BLaER1 (cell line): Measurements from ENCODE around the gene MBNL2.

Experiments
- H3K27ac ChIP-seq: shearing (Covaris generic); formaldehyde crosslinking; 2 replicates; pipeline ENCODE4 v1.8.1; 2022
- H3K27me3 ChIP-seq: shearing (Covaris generic); formaldehyde crosslinking; 2 replicates; pipeline ENCODE4 v1.8.1; 2022
- H3K36me3 ChIP-seq: shearing (Covaris generic); formaldehyde crosslinking; 2 replicates; pipeline ENCODE4 v1.8.1; 2022
- H3K4me1 ChIP-seq: shearing (Covaris generic); formaldehyde crosslinking; 2 replicates; pipeline ENCODE4 v1.8.1; 2022
- H3K4me2 ChIP-seq: shearing (Covaris generic); formaldehyde crosslinking; 2 replicates; pipeline ENCODE4 v1.8.1; 2022
- H3K4me3 ChIP-seq: shearing (Covaris generic); formaldehyde crosslinking; 2 replicates; pipeline ENCODE4 v1.8.1; 2022
- H3K9ac ChIP-seq: shearing (Covaris generic); formaldehyde crosslinking; 2 replicates; pipeline ENCODE4 v1.8.1; 2022
- H3K9me3 ChIP-seq: shearing (Covaris generic); formaldehyde crosslinking; 2 replicates; pipeline ENCODE4 v1.8.1; 2022
- H4K20me1 ChIP-seq: shearing (Covaris generic); formaldehyde crosslinking; 2 replicates; pipeline ENCODE4 v1.8.1; 2022
- Cebpa-rat ChIP-seq: shearing (Covaris generic); IDR thresholded peaks from 2 replicates; pipeline ENCODE4 v1.8.1; 2022

MBNL2 gene

GRCh38 chr13:97325738-97326137 is 103.6 kb downstream of the MBNL2 start:
- Histone ChIP-seq H3K9ac (no peak overlapping the region), H3K4me1 (peaks cover 6% of the 10 kb centered on the region; the same call in 1 of the 2 replicates), H3K9me3 (no peaks in the 10 kb centered on the region), H3K27ac (no peak overlapping the region), H3K4me2 (no peak overlapping the region), H3K4me3 (no peak overlapping the region), H3K36me3 (no peaks in the 10 kb centered on the region), H4K20me1 (peaks cover 70% of the 10 kb centered on the region), H3K27me3 (no peaks in the 10 kb centered on the region)
- TF ChIP-seq Cebpa-rat: no peak

- Histone ChIP-seq H3K27ac (no peak overlapping the region), H3K27me3 (no peaks in the 10 kb centered on the region), H3K36me3 (no peaks in the 10 kb centered on the region), H3K4me2 (no peak overlapping the region), H3K4me3 (no peak overlapping the region), H3K4me1 (peaks cover 6% of the 10 kb centered on the region; the same call in 1 of the 2 replicates), H3K9me3 (no peaks in the 10 kb centered on the region), H4K20me1 (peaks cover 60% of the 10 kb centered on the region), H3K9ac (no peak overlapping the region)
- no peak for TF ChIP-seq Cebpa-rat
Measured at GRCh38 chr13:97327086-97327485, 105.0 kb downstream of the MBNL2 start.

GRCh38 chr13:97327506-97328221 is 105.5 kb downstream of the MBNL2 start:
- no peak for TF ChIP-seq Cebpa-rat
- no peaks in the 10 kb centered on the region for H3K36me3 ChIP-seq
- no peak overlapping the region for H3K27ac ChIP-seq
- no peak overlapping the region for H3K4me2 ChIP-seq
- H4K20me1 ChIP-seq: peaks cover 60% of the 10 kb centered on the region
- H3K4me3 ChIP-seq: no peak overlapping the region
- H3K27me3 ChIP-seq: no peaks in the 10 kb centered on the region
- H3K9me3 ChIP-seq: no peaks in the 10 kb centered on the region
- no peak overlapping the region for H3K9ac ChIP-seq
- H3K4me1 ChIP-seq: peaks cover 6% of the 10 kb centered on the region; the same call in 1 of the 2 replicates

- Histone ChIP-seq H3K4me1 (peaks cover 6% of the 10 kb centered on the region; the same call in 1 of the 2 replicates), H3K4me2 (no peak overlapping the region), H3K9me3 (no peaks in the 10 kb centered on the region), H3K36me3 (no peaks in the 10 kb centered on the region), H3K4me3 (no peak overlapping the region), H3K27me3 (no peaks in the 10 kb centered on the region), H3K9ac (no peak overlapping the region), H3K27ac (no peak overlapping the region), H4K20me1 (peaks cover 62% of the 10 kb centered on the region)
- no peak for TF ChIP-seq Cebpa-rat
Measured at GRCh38 chr13:97328222-97328790, 106.2 kb downstream of the MBNL2 start.

- no peak overlapping the region for H3K27ac ChIP-seq
- H3K4me1 ChIP-seq: peaks cover 6% of the 10 kb centered on the region; the same call in 1 of the 2 replicates
Measured at GRCh38 chr13:97329331-97329730, 107.2 kb downstream of the MBNL2 start.

GRCh38 chr13:97330448-97330847 is 108.3 kb downstream of the MBNL2 start:
- Histone ChIP-seq H3K27me3 (no peaks in the 10 kb centered on the region), H3K4me2 (no peak overlapping the region), H3K4me3 (no peak overlapping the region), H3K27ac (no peak overlapping the region), H4K20me1 (peaks cover 55% of the 10 kb centered on the region), H3K9me3 (no peaks in the 10 kb centered on the region), H3K4me1 (peaks cover 6% of the 10 kb centered on the region; the same call in 1 of the 2 replicates), H3K36me3 (peaks cover 10% of the 10 kb centered on the region), H3K9ac (no peak overlapping the region)
- TF ChIP-seq Cebpa-rat: no peak

More at GRCh38 chr13:97329331-97329730, 107.2 kb downstream of the MBNL2 start:
- H3K4me2 ChIP-seq: no peak overlapping the region
- TF ChIP-seq Cebpa-rat: no peak
- H3K36me3 ChIP-seq: no peaks in the 10 kb centered on the region
- no peaks in the 10 kb centered on the region for H3K27me3 ChIP-seq
- no peak overlapping the region for H3K4me3 ChIP-seq
- no peak overlapping the region for H3K9ac ChIP-seq
- no peaks in the 10 kb centered on the region for H3K9me3 ChIP-seq
- peaks cover 63% of the 10 kb centered on the region for H4K20me1 ChIP-seq

- H4K20me1 ChIP-seq: peaks cover 37% of the 10 kb centered on the region; the same call in 1 of the 2 replicates
- H3K4me1 ChIP-seq: no peaks in the 10 kb centered on the region
- TF ChIP-seq Cebpa-rat: no peak
- no peaks in the 10 kb centered on the region for H3K27me3 ChIP-seq
- no peak overlapping the region for H3K27ac ChIP-seq
- no peak overlapping the region for H3K4me2 ChIP-seq
- H3K9ac ChIP-seq: no peak overlapping the region
- H3K9me3 ChIP-seq: no peaks in the 10 kb centered on the region
- H3K36me3 ChIP-seq: peaks cover 25% of the 10 kb centered on the region
- H3K4me3 ChIP-seq: no peak overlapping the region
Measured at GRCh38 chr13:97332742-97333141, 110.6 kb downstream of the MBNL2 start.

- H3K4me3 ChIP-seq: no peak overlapping the region
- H3K9me3 ChIP-seq: no peaks in the 10 kb centered on the region
- H4K20me1 ChIP-seq: peaks cover 25% of the 10 kb centered on the region; the same call in 1 of the 2 replicates
- peaks cover 37% of the 10 kb centered on the region for H3K36me3 ChIP-seq
- no peak overlapping the region for H3K27ac ChIP-seq
- no peak for TF ChIP-seq Cebpa-rat
- no peaks in the 10 kb centered on the region for H3K27me3 ChIP-seq
- no peaks in the 10 kb centered on the region for H3K4me1 ChIP-seq
- H3K9ac ChIP-seq: no peak overlapping the region
- H3K4me2 ChIP-seq: no peak overlapping the region
Measured at GRCh38 chr13:97333983-97334382, 111.8 kb downstream of the MBNL2 start.

- Histone ChIP-seq H3K4me2 (no peak overlapping the region), H3K36me3 (peaks cover 37% of the 10 kb centered on the region), H3K27ac (no peak overlapping the region), H4K20me1 (peaks cover 25% of the 10 kb centered on the region; the same call in 1 of the 2 replicates), H3K4me1 (no peaks in the 10 kb centered on the region), H3K27me3 (no peaks in the 10 kb centered on the region), H3K4me3 (no peak overlapping the region), H3K9ac (no peak overlapping the region), H3K9me3 (no peaks in the 10 kb centered on the region)
- no peak for TF ChIP-seq Cebpa-rat
Measured at GRCh38 chr13:97334690-97335089, 112.6 kb downstream of the MBNL2 start.

- no peak overlapping the region for H3K4me2 ChIP-seq
- H4K20me1 ChIP-seq: peaks cover 23% of the 10 kb centered on the region; the same call in 1 of the 2 replicates
- no peak overlapping the region for H3K4me3 ChIP-seq
- TF ChIP-seq Cebpa-rat: no peak
- H3K36me3 ChIP-seq: peaks cover 37% of the 10 kb centered on the region
- no peak overlapping the region for H3K9ac ChIP-seq
- H3K27me3 ChIP-seq: no peaks in the 10 kb centered on the region
- H3K4me1 ChIP-seq: no peaks in the 10 kb centered on the region
- H3K27ac ChIP-seq: no peak overlapping the region
- H3K9me3 ChIP-seq: no peaks in the 10 kb centered on the region
Measured at GRCh38 chr13:97335488-97336134, 113.5 kb downstream of the MBNL2 start.
